Measurements from ENCODE around the gene BBS1.

The BBS1 gene

DNA sequence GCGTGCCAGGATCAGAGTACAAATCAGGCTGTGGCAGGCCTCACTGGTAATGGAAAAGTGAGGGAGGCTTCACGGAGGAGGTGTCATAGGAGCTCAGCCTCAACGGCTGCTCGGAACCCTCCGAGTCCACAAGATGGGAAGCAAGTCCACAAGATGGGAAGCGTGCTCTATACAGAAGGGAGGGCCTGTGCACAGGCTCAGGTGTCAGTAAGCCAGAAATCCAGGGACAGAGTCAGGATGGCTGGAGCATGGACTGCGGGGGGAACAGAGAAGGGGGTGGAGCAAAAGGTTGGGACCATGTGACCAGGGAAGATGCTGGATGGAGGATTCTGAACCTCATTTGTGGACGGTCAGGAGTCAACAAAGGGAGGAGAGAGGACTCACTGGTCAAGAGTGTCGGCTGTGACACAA lies 33.6 kb upstream of the BBS1 start:
- TF ChIP-seq CTCF (conservative IDR thresholded peaks at IDR 0.05; ENCODE audit: control insufficient read depth, insufficient read depth, low read depth, low read length): no peak
- H3K4me3 ChIP-seq (ENCODE audit: control insufficient read depth, low read depth, low read length): no peak overlapping the region
- DNase-seq (ENCODE audit: low read depth): no peak

- no peak overlapping the region for H3K4me3 ChIP-seq (ENCODE audit: control insufficient read depth, low read depth, low read length)
- no peak for TF ChIP-seq CTCF (conservative IDR thresholded peaks at IDR 0.05; ENCODE audit: control insufficient read depth, insufficient read depth, low read depth, low read length)
- DNase-seq (ENCODE audit: low read depth): no peak
Observed at GRCh38 chr11:66477263-66478201, 32.9 kb upstream of the BBS1 start.

GRCh38 chr11:66478729-66479393 lies 31.6 kb upstream of the BBS1 start:
- H3K4me3 ChIP-seq (ENCODE audit: control insufficient read depth, low read depth, low read length): peak overlapping the region; percentile 86
- DNase-seq (ENCODE audit: low read depth): no peak
- peak; percentile 75 for TF ChIP-seq CTCF (conservative IDR thresholded peaks at IDR 0.05; ENCODE audit: control insufficient read depth, insufficient read depth, low read depth, low read length)

DNA sequence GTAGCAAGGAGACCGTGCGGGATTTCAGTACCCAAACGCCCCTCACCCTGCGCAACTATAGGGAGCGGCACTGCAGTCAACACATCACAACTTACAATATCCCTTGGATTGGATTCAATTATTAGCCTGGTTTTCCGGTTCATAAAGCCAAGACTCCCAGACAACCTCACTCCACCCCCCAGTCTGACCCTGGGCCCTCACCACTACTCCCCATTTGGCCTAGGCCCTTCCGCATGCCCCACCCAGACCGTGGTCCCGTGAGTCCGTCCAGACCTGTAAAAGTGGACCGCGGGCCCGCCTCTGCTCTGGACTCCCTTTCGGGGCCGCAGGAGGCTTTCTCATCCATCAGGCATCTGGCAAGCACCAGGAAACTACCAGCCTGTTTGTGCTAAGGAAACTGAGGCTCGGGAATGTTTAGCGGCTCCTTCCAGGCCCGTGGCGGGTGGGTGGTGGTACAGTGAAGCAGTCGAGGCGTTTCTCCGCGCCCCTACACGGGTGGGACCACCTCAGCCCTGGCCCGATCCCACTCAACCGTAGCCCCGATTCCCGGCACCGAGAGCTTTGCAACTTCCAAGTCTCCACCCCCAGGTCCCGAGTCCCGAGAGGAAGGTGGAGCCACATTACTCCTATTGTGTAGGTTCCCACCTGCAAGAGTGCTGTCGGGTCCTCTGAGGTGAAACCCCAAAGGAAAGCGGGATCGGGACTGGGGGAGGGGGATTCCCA lies 30.9 kb upstream of the BBS1 start:
- DNase-seq (ENCODE audit: low read depth): peak; percentile 34
- no peak for TF ChIP-seq CTCF (conservative IDR thresholded peaks at IDR 0.05; ENCODE audit: control insufficient read depth, insufficient read depth, low read depth, low read length)
- peak overlapping the region; percentile 86 for H3K4me3 ChIP-seq (ENCODE audit: control insufficient read depth, low read depth, low read length)

GRCh38 chr11:66480117-66480938 lies 30.1 kb upstream of the BBS1 start, which contains the start of gene DPP3:
Gene DPP3 (plus strand): TSS chr11:66480434. CDS start chr11:66482201, 1,767 bp downstream.
- peak within 1 kb of the TSS; percentile 86 for H3K4me3 ChIP-seq (ENCODE audit: control insufficient read depth, low read depth, low read length)
- peak; percentile 92 for DNase-seq (ENCODE audit: low read depth)
- TF ChIP-seq CTCF (conservative IDR thresholded peaks at IDR 0.05; ENCODE audit: control insufficient read depth, insufficient read depth, low read depth, low read length): no peak
